PFSK-1 (cell line): Measurements from ENCODE around the gene SV2A.

Experiments
- FOXP2 ChIP-seq: optimal IDR thresholded peaks from 2 replicates; pipeline ENCODE3; 2011; ENCODE audit warnings: borderline replicate concordance, control low read depth, inconsistent platforms; ENCODE audit not compliant: insufficient read depth; ENCODE audit errors: extremely low read length, extremely low read depth
- POLR2AphosphoS5 ChIP-seq: IDR thresholded peaks from 2 replicates; pipeline ENCODE4 v1.6.1; 2012; ENCODE audit warnings: low read depth, mild to moderate bottlenecking, control low read depth, low read length, moderate library complexity
- SIN3A ChIP-seq: IDR thresholded peaks from 2 replicates; pipeline ENCODE4 v1.6.1; 2012; ENCODE audit warnings: mild to moderate bottlenecking, low read length, moderate library complexity, borderline replicate concordance; ENCODE audit not compliant: insufficient read depth
- TAF1 ChIP-seq: IDR thresholded peaks from 2 replicates; pipeline ENCODE4 v1.6.1; 2012; ENCODE audit warnings: low read length, control low read depth, borderline replicate concordance; ENCODE audit not compliant: insufficient read depth
- TF ChIP-seq, protein P1 (sequence below), 2 experiments: IDR thresholded peaks; 2 replicates each; pipeline versions ENCODE4 v1.6.1 to v1.8.0; 2011 to 2012; ENCODE audit warnings: low read depth in 2 of 2, low read length in 2 of 2, control low read depth in 1 of 2, inconsistent platforms in 1 of 2, mild to moderate bottlenecking in 1 of 2, moderate library complexity in 1 of 2; ENCODE audit not compliant: insufficient read depth in 1 of 2

The SV2A gene

DNA sequence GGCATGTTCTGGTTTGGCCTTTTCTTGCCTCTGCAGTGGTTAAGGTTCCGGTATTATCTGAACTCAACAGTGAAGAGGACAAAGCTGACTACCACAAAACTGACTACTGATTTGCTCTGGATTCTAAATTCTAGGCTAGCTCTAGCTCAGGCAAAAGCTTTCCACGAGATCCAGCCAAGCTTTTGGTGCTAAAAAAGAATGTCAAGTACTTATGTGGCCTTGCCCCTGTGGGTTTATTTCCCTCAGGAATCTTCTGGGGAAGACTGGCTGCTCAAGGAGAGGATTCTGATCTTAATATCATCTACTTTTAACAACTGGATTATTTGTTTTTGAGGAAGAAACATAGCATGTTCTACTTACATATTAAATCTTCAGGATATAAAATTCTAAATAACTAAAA, 45.1 kb upstream of the SV2A start:
- no peak for TF ChIP-seq TAF1

DNA sequence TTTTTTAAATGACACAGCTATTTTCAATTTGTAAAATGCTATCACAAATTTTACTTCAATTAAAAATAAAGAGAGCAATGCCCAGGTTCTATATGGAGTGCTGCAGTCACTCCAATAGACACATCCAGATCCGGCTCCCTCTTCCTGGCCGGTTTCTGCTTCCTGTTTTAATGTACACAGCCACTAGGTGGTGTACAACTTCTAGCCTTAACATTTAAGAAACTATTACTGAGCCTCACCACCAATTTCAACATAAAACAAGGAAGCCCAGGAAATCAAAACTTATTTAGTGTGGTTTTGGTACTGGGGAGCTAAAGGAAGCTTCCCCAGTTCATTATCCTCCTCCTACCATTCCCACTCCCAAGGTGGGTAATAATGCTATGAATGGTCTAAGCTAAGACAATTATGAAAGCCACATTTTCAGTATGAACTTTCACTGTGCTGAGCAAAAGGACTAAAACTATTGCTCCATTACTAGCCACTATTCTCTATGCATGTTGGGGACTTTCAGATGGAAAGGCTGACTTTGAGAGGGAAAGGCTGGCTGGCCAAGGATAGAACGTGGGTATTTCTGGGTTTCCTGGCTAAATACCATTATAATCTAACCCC, 44.5 kb upstream of the SV2A start:
- TF ChIP-seq TAF1 = no peak
- no peak for TF ChIP-seq POLR2AphosphoS5
- TF ChIP-seq, protein P1, sequence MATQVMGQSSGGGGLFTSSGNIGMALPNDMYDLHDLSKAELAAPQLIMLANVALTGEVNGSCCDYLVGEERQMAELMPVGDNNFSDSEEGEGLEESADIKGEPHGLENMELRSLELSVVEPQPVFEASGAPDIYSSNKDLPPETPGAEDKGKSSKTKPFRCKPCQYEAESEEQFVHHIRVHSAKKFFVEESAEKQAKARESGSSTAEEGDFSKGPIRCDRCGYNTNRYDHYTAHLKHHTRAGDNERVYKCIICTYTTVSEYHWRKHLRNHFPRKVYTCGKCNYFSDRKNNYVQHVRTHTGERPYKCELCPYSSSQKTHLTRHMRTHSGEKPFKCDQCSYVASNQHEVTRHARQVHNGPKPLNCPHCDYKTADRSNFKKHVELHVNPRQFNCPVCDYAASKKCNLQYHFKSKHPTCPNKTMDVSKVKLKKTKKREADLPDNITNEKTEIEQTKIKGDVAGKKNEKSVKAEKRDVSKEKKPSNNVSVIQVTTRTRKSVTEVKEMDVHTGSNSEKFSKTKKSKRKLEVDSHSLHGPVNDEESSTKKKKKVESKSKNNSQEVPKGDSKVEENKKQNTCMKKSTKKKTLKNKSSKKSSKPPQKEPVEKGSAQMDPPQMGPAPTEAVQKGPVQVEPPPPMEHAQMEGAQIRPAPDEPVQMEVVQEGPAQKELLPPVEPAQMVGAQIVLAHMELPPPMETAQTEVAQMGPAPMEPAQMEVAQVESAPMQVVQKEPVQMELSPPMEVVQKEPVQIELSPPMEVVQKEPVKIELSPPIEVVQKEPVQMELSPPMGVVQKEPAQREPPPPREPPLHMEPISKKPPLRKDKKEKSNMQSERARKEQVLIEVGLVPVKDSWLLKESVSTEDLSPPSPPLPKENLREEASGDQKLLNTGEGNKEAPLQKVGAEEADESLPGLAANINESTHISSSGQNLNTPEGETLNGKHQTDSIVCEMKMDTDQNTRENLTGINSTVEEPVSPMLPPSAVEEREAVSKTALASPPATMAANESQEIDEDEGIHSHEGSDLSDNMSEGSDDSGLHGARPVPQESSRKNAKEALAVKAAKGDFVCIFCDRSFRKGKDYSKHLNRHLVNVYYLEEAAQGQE (IDR thresholded peaks at IDR 0.05; ENCODE audit: insufficient read depth in 1 of 2, low read depth in 2 of 2, low read length in 2 of 2) = no peak
- TF ChIP-seq SIN3A = no peak
- no peak for TF ChIP-seq FOXP2

- TF ChIP-seq POLR2AphosphoS5 (no peak), FOXP2 (no peak)
- TF ChIP-seq, protein P1 (IDR thresholded peaks at IDR 0.05; ENCODE audit: insufficient read depth in 1 of 2, low read depth in 2 of 2, low read length in 2 of 2) = no peak
Measured at GRCh38 chr1:149949911-149950310, 32.3 kb upstream of the SV2A start.

DNA sequence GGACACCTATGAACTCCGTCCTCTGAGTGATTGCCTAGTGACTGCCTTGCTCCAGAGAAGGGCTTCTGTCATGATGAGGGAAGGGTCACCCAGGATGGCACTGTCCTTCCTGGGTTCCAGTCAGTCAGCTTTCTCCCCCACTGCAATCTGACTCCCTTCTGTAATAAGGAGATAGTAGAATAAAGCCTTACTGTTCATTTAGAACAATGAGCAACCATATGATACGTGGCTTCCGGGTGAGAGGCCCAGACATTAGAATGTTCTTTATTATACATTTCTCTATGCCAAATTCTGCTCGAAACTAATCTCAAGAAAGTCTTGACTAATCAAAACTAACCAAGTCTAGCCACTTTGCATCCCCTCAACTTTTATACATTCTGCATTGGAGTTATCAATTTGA, 27.6 kb upstream of the SV2A start:
- no peak for TF ChIP-seq TAF1

DNA sequence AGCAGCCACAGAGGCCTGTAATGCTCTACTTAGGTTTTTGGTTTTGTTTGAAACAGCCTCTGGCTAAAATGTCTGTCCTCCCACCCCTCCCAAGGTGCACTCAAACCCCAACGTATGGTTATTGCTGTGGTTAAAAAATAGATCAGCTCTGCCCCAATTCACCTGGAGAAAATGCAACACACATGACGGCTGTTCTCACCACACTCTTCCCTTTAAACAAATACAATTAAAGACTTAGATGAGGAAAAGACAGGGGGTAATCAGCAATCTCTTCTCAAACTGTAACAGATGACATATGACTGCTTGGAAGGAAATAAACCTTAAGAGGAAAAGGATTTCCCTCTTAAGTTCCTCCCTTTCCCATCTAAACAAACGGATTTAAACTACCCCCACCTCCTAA, 25.2 kb upstream of the SV2A start:
- no peak for TF ChIP-seq SIN3A
- no peak for TF ChIP-seq TAF1
- no peak for TF ChIP-seq POLR2AphosphoS5
- TF ChIP-seq, protein P1 (IDR thresholded peaks at IDR 0.05; ENCODE audit: insufficient read depth in 1 of 2, low read depth in 2 of 2, low read length in 2 of 2) = no peak
- no peak for TF ChIP-seq FOXP2

- no peak for TF ChIP-seq TAF1
Measured at GRCh38 chr1:149942207-149942606, 24.6 kb upstream of the SV2A start.

DNA sequence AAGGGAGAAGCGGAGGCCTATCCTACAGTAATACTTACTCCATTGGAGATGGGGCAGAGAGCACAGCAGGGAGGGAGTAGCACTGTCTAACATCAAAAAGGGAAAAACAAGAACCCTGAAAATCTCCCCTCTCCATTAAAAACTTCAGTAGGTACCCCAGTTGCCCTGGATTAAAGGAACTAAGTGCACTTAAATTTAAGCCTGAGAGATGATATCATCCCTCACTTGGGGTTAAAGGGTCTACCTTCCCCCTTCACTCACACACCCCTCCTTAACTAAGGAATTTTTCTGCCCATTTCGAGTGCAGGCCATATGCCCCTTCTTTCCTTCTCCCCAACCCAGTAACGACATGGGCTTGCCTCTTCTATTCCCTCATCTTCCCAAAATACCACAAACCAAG, 22.8 kb upstream of the SV2A start:
- TF ChIP-seq, protein P1 (IDR thresholded peaks at IDR 0.05; ENCODE audit: insufficient read depth in 1 of 2, low read depth in 2 of 2, low read length in 2 of 2) = no peak
- TF ChIP-seq POLR2AphosphoS5 = no peak
- no peak for TF ChIP-seq FOXP2
- TF ChIP-seq SIN3A = no peak
- no peak for TF ChIP-seq TAF1
